ENCODE results near the gene HSPD1.

The HSPD1 gene

GRCh38 chr2:197499594-197500502 lies at the start of gene HSPD1, which contains the start of gene HSPE1:
Gene HSPD1 (minus strand): TSS chr2:197499840. CDS start chr2:197498848, 992 bp downstream.
Gene HSPE1 (plus strand): TSS chr2:197500379. CDS start chr2:197500437, 58 bp downstream.
- peak; percentile 95 for DNase-seq

GRCh38 chr2:197548582-197548981 lies 48.9 kb upstream of the HSPD1 start:
- DNase-seq = no peak

DNA sequence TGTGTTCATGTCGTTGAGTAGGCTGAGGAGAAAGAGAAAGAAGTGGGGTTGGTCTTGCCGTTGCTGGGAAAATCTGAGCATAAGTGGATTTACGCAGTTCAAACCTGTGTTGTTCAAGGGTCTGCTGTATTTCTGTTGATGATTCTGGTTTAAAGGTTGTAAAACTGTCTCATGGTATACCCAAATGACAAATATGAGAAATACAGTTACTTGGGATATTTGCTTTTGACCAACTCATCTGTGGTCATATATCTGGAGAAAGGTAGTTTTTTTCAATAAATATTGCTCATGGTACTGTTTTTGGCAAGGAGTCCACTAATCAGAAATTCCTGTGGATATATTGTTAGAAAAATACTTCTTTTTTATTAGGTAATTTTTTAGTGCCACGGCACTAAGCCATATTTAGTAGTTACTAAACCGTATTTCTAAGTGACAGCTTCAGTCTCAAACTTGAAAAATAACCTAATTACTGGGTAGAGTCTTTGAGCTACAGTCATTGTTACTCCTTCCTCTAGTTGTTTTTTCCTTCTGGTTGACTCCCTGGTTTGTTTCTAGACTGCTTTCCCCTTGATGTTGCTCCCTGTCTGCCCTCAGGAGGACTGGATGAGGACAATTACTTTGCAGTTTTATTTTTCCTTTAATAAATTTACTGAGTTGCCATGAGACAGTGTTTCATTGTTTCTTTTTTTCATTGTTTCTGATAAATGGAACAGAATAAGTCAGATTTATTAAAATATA lies 47.7 kb upstream of the HSPD1 start:
- no peak for DNase-seq

DNA sequence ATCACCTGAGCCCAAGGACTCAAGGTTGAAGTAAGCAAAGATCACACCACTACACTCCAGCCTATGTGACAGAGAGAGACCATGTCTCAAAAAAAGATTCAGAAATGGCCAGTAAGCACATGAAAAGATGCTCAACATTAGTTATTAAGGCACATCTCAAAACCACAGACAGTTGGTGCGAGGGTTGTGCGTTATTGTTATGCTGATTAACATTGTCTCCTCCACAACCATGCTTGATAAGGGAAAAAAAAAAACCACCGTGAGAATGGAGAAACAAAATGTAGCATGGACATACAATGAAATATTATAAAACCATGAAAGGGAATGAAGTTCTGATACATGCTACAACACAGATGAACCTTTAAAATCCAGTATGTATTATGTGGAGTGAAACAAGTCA lies 43.6 kb upstream of the HSPD1 start:
- no peak for DNase-seq

GRCh38 chr2:197539734-197540133 lies 40.1 kb upstream of the HSPD1 start:
- no peak for DNase-seq

GRCh38 chr2:197538412-197538811 lies 38.8 kb upstream of the HSPD1 start:
- no peak for DNase-seq

DNA sequence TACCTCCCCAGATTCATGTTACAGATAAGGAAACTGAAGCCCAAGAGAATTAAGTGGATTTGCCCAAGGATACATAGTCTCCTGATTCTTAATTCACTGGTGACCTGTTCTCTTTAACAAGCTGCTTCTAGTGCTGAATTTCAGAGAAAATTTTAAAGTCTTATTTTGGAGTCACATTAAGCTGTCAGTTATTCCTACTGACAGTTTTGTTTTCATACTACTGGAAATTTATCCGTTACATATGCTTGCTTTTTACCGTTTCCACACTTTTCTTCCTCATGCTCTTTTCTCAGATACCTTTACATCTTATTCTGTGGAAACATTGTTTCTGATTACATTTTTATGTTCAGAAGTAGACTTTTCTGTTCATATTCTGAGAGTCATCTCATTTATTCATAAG lies 17.5 kb upstream of the HSPD1 start:
- no peak for DNase-seq

- no peak for DNase-seq
Measured at GRCh38 chr2:197516393-197516761, 16.7 kb upstream of the HSPD1 start.

GRCh38 chr2:197515739-197516392 lies 16.2 kb upstream of the HSPD1 start, which contains the start of gene MOB4:
Gene MOB4 (plus strand): TSS chr2:197516066. CDS start chr2:197516087, 21 bp downstream.
- DNase-seq = peak; percentile 86

- DNase-seq = no peak
Measured at GRCh38 chr2:197515315-197515738, 15.7 kb upstream of the HSPD1 start.

GRCh38 chr2:197514754-197515153 lies 15.1 kb upstream of the HSPD1 start:
- DNase-seq = no peak

- DNase-seq = no peak
Measured at GRCh38 chr2:197513915-197514314, 14.3 kb upstream of the HSPD1 start.

DNA sequence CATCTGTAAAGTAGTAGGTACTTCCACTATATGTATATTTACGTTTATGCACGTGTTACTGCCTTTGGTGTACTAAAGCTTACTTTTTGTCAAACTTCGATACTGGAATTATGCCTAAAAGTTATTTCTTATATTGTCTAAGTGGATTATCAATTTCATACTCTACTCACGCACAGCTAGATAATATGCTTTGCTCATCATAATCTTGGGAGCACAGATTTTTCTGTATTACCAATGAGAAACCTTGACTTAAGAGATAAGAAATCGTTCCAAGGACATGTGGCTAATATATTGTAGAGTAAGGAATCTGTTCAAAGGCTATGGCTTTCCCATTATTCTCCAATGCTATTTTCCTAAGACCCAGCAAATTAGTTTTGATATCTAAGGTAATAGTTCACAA lies 7.0 kb upstream of the HSPD1 start:
- DNase-seq = no peak

DNA sequence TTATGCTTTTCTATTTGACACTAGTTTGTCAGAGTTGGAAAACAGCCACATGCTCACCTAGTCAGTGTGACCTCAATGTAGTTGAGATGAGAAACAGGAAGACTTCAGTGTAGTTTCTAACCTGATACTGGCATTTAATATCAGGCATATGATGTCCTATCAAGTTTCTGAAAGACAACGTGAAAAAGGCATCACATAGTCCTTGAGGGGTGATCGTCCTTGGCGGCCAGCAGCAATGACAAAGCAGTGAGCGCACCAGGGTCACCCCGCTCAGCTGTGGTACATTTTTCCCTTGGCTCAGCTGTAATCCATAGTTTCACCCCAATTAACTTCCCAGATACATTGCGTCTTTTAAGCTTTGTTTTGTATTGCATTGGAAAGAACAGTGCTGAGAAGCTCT lies 4.9 kb upstream of the HSPD1 start:
- no peak for DNase-seq

- no peak for DNase-seq
Measured at GRCh38 chr2:197504000-197504399, 4.4 kb upstream of the HSPD1 start.

DNA sequence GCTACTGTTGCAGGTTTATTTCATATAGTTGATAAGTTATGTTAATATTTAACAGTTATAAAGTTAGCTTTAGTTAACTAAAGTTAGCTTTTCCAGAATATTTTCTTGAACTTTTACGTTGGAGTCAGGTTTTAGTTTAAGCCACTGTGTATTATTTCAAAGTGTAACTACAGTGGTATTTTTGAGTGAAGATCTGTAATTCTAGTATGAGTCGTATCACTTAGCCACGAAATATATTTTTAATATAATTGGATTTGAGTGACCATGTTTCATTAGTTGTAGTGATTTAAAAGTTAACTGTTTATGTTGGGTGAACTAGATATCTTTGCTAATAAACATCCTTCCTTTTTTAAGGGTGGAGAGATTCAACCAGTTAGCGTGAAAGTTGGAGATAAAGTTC lies 3.0 kb upstream of the HSPD1 start:
- DNase-seq = no peak

DNA sequence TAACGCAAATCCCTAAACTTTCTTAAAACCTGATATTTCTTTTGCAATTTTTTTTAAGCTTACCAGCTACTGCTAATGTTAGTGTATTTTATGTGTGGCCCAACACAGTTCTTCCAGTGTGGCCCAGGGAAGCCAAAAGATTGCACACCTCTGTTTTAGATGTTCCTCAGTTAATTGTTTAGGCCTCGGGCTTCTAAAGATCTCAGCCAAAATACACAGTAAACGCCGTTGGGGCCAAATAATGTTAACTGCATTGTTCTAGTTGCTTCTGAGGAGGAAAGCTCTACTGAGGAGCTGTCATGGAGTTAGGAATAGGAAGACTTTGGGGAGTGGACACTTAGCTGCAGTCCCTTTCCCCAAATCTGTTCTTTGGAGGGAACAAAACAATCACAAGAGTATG lies 2.6 kb upstream of the HSPD1 start:
- DNase-seq = no peak

- DNase-seq = no peak
Measured at GRCh38 chr2:197500503-197501131, 977 bp upstream of the HSPD1 start.

GRCh38 chr2:197498937-197499593 lies 575 bp downstream of the HSPD1 start:
- DNase-seq = peak; percentile 28

DNA sequence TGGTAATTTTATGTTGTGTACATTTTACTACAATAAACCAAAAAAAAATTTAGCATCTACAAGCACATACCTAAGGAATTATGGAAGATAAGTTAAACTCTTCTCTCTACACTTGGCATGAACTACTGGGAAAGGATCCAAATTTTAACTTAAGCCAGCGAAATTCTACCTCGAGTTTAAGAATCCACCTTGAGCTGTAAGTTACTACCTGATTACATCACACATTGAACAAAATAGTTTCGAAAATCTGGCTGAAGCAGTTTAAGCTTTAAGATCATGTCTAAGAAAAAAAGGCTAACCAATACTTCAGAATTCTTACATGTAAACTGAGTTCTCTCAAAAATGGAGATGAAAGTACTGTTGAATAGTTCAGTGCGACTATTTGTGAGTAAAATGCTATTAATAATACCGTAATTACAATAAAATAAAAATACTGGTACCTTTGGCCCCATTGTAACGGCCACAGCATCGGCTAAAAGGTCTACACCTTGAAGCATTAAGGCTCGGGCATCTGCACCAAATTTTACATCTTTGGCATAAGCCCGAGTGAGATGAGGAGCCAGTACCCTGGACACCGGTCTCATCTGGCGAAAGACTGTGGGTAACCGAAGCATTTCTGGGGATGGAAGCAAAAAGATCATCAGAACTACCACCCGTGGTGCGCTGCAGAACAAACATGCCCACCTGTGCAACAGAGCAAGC lies 1.3 kb downstream of the HSPD1 start:
- no peak for DNase-seq

DNA sequence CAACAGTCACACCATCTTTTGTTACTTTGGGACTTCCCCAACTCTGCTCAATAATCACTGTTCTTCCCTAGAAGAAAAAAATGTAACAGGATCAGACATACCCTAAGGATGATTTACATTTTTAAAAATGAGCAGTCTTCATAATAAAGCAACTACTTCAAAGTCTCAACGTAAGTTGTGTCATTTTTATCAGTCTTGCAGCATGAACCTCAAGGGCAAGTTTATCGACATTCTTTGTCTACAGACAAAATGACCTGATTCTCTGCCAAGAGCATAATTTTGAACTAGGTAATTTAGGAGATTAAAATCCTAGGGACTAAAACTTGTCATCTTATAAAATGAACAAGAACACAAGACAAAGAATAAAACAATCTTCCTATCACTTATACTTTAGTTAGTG lies 2.3 kb downstream of the HSPD1 start:
- no peak for DNase-seq

DNA sequence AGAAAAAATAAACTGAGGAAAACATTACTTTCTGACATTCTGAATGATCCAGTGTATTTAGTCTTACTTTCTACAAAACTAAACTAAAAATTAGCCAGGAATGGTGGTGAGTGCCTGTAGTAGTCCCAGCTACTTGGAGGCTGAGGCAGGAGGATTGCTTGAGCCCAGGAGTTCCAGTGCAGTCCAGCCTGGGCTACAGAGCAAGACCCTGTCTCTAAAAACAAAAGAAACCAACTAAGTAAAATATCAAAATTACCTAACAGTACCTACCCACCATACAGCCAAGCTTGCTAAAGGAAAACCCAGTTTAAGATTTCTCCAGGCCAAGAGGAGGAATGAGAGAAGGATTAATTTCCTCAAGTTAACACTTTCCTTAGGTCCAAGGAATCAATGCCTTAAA lies 2.9 kb downstream of the HSPD1 start:
- no peak for DNase-seq
